Progenitor cell of endocrine pancreas (in vitro differentiated cells): ENCODE data around the gene OARD1. TPM values are rescaled to one million over a fixed set of nuclear protein-coding genes. Genes with fewer than 3 reads are reported as not detected.

ENCODE experiments used
- DNase-seq: peaks from one replicate; pipeline ENCODE4 v3.0.0; 2021; ENCODE audit warnings: low spot score; ENCODE audit not compliant: unreplicated experiment
- H3K27ac Mint-ChIP-seq: 2 replicates; pipeline ENCODE4 v1.8.0; 2021; ENCODE audit warnings: mild to moderate bottlenecking, moderate library complexity, mixed read lengths
- H3K27me3 Mint-ChIP-seq: 2 replicates; pipeline ENCODE4 v1.8.0; 2021; ENCODE audit warnings: mixed read lengths
- H3K36me3 Mint-ChIP-seq: 2 replicates; pipeline ENCODE4 v1.8.0; 2022; ENCODE audit warnings: mixed read lengths; ENCODE audit not compliant: insufficient read depth
- H3K4me1 Mint-ChIP-seq: 2 replicates; pipeline ENCODE4 v1.8.0; 2021; ENCODE audit warnings: low read depth, mixed read lengths
- H3K4me3 Mint-ChIP-seq: 2 replicates; pipeline ENCODE4 v1.8.0; 2021; ENCODE audit warnings: low read depth, mild to moderate bottlenecking, moderate library complexity, mixed read lengths
- H3K9me3 Mint-ChIP-seq: 2 replicates; pipeline ENCODE4 v1.8.0; 2021; ENCODE audit warnings: low read depth, mixed read lengths
- CTCF ChIP-seq: fragments of 200-600 bp; sonication (generic); IDR thresholded peaks from one replicate; pipeline ENCODE4 v1.5.0; 2021; ENCODE audit warnings: antibody characterized with exemption, mild to moderate bottlenecking; ENCODE audit not compliant: unreplicated experiment
- total RNA-seq: library from RNA; stranded (reverse); gene quantifications from 2 replicates; pipeline ENCODE4 v1.2.1, GENCODE V29; 2021

OARD1 gene
- total RNA-seq, 1 donor from 2014 or later = 45.7 TPM

- TF ChIP-seq CTCF = no peak
- no peak for DNase-seq
- no peaks in the 10 kb centered on the region for H3K9me3 Mint-ChIP-seq
- H3K27ac Mint-ChIP-seq = no peak overlapping the region
- H3K4me3 Mint-ChIP-seq = no peak overlapping the region
- H3K36me3 Mint-ChIP-seq = peaks cover 12% of the 10 kb centered on the region
- peaks cover 11% of the 10 kb centered on the region for H3K4me1 Mint-ChIP-seq
- H3K27me3 Mint-ChIP-seq = no peaks in the 10 kb centered on the region
Measured at GRCh38 chr6:41014780-41015179, 57.4 kb downstream of the OARD1 start.

Other genes with a start within 250 kb of the OARD1 start
- gene UNC5CL, start 33.1 kb downstream of the OARD1 start, total RNA-seq = 3.7 and 4.7 TPM in 2 replicates
- not detected in 2 replicates for gene TSPO2, start 29.9 kb downstream of the OARD1 start, total RNA-seq
- 1.2 and 1.4 TPM in 2 replicates for gene APOBEC2, start 19.2 kb downstream of the OARD1 start, total RNA-seq
- 61.8 and 62.7 TPM in 2 replicates for gene NFYA, start 618 bp upstream of the OARD1 start, total RNA-seq
- gene TREML1, start 82.0 kb upstream of the OARD1 start, total RNA-seq = not detected in 2 replicates
- not detected in 2 replicates for gene TREM2, start 90.8 kb upstream of the OARD1 start, total RNA-seq
- gene TREML2, start 128.8 kb upstream of the OARD1 start, total RNA-seq = not detected in 2 replicates
- gene TREML4, start 156.0 kb upstream of the OARD1 start, total RNA-seq = not detected in 2 replicates
- not detected in 2 replicates for gene TREM1, start 214.3 kb upstream of the OARD1 start, total RNA-seq